Measurements from ENCODE around the gene SAMD9L. TPM values are rescaled to one million over a fixed set of nuclear protein-coding genes. Genes with fewer than 3 reads are reported as not detected.

SAMD9L gene
- total and polyA plus RNA-seq, 4 donors = 2.2 to 5.2 (median 3.8) TPM

DNA sequence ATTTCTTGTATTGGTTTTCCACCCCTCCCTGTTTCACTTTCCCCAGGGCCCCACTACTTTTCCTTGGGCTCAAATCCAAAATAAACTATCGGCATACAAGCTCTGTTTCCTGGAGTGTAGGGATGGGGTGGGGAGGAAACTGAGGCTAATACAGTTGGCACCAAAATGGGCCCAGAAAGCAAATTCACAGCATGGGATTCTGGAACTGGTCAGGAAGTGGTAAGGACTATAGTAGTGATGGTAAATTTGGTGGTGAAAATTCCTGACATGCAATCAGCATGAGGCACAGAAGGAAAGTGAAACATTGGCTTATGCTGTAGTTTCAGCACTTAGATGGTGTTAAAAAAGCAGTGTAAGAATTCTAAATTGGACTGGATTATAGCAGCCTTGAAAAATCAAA lies 8.7 kb upstream of the SAMD9L start:
- H3K36me3 ChIP-seq (ENCODE audit: control insufficient read depth in 4 of 4, insufficient read depth in 3 of 4, low read depth in 1 of 4, low read length in 3 of 4) = no peaks in the 10 kb centered on the region
- H3K9ac ChIP-seq (ENCODE audit: low read depth in 1 of 2, low read length in 2 of 2) = no peak overlapping the region
- peaks cover 0 to 1% (median 0%) of the 10 kb centered on the region in 4 donors for H3K9me3 ChIP-seq (ENCODE audit: control insufficient read depth in 4 of 4, low read length in 3 of 4)
- 65% methylated on average over 1 of the region's 1 CpG for WGBS
- H3K4me1 ChIP-seq (ENCODE audit: control insufficient read depth in 4 of 4, insufficient read depth in 4 of 4, low read length in 3 of 4) = no peaks in the 10 kb centered on the region
- no peak overlapping the region for H3K4me3 ChIP-seq (ENCODE audit: low read depth in 1 of 3, low read length in 3 of 3)
- H3K27me3 ChIP-seq (ENCODE audit: control insufficient read depth in 4 of 4, insufficient read depth in 4 of 4, low read length in 3 of 4) = peaks cover 0 to 3% (median 0%) of the 10 kb centered on the region in 4 donors
- H3K27ac ChIP-seq (ENCODE audit: low read depth in 1 of 2, low read length in 2 of 2) = no peak overlapping the region
- TF ChIP-seq, protein P1, sequence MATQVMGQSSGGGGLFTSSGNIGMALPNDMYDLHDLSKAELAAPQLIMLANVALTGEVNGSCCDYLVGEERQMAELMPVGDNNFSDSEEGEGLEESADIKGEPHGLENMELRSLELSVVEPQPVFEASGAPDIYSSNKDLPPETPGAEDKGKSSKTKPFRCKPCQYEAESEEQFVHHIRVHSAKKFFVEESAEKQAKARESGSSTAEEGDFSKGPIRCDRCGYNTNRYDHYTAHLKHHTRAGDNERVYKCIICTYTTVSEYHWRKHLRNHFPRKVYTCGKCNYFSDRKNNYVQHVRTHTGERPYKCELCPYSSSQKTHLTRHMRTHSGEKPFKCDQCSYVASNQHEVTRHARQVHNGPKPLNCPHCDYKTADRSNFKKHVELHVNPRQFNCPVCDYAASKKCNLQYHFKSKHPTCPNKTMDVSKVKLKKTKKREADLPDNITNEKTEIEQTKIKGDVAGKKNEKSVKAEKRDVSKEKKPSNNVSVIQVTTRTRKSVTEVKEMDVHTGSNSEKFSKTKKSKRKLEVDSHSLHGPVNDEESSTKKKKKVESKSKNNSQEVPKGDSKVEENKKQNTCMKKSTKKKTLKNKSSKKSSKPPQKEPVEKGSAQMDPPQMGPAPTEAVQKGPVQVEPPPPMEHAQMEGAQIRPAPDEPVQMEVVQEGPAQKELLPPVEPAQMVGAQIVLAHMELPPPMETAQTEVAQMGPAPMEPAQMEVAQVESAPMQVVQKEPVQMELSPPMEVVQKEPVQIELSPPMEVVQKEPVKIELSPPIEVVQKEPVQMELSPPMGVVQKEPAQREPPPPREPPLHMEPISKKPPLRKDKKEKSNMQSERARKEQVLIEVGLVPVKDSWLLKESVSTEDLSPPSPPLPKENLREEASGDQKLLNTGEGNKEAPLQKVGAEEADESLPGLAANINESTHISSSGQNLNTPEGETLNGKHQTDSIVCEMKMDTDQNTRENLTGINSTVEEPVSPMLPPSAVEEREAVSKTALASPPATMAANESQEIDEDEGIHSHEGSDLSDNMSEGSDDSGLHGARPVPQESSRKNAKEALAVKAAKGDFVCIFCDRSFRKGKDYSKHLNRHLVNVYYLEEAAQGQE (IDR thresholded peaks at IDR 0.05) = no peak
- TF ChIP-seq, protein P2, sequence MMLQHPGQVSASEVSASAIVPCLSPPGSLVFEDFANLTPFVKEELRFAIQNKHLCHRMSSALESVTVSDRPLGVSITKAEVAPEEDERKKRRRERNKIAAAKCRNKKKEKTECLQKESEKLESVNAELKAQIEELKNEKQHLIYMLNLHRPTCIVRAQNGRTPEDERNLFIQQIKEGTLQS (IDR thresholded peaks at IDR 0.05) = no peak
- TF ChIP-seq GABPA (IDR thresholded peaks at IDR 0.05 in 1 of 2, conservative IDR thresholded peaks at IDR 0.05 in 1 of 2) (no peak), YY1 (IDR thresholded peaks at IDR 0.05) (no peak), FOXA1 (IDR thresholded peaks at IDR 0.05) (no peak), RAD21 (IDR thresholded peaks at IDR 0.05) (no peak), HNF4G (IDR thresholded peaks at IDR 0.05) (no peak), SP1 (IDR thresholded peaks at IDR 0.05) (no peak), TAF1 (conservative IDR thresholded peaks at IDR 0.05) (no peak), JUND (IDR thresholded peaks at IDR 0.05) (no peak), HNF4A (conservative IDR thresholded peaks at IDR 0.05) (no peak), NR2F2 (IDR thresholded peaks at IDR 0.05) (no peak)
- TF ChIP-seq, protein P3, sequence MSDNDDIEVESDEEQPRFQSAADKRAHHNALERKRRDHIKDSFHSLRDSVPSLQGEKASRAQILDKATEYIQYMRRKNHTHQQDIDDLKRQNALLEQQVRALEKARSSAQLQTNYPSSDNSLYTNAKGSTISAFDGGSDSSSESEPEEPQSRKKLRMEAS (IDR thresholded peaks at IDR 0.05) = no peak
- TF ChIP-seq, protein P4, sequence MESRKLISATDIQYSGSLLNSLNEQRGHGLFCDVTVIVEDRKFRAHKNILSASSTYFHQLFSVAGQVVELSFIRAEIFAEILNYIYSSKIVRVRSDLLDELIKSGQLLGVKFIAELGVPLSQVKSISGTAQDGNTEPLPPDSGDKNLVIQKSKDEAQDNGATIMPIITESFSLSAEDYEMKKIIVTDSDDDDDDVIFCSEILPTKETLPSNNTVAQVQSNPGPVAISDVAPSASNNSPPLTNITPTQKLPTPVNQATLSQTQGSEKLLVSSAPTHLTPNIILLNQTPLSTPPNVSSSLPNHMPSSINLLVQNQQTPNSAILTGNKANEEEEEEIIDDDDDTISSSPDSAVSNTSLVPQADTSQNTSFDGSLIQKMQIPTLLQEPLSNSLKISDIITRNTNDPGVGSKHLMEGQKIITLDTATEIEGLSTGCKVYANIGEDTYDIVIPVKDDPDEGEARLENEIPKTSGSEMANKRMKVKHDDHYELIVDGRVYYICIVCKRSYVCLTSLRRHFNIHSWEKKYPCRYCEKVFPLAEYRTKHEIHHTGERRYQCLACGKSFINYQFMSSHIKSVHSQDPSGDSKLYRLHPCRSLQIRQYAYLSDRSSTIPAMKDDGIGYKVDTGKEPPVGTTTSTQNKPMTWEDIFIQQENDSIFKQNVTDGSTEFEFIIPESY (IDR thresholded peaks at IDR 0.05) = no peak
- no peak for DNase-seq (ENCODE audit: low spot score)

DNA sequence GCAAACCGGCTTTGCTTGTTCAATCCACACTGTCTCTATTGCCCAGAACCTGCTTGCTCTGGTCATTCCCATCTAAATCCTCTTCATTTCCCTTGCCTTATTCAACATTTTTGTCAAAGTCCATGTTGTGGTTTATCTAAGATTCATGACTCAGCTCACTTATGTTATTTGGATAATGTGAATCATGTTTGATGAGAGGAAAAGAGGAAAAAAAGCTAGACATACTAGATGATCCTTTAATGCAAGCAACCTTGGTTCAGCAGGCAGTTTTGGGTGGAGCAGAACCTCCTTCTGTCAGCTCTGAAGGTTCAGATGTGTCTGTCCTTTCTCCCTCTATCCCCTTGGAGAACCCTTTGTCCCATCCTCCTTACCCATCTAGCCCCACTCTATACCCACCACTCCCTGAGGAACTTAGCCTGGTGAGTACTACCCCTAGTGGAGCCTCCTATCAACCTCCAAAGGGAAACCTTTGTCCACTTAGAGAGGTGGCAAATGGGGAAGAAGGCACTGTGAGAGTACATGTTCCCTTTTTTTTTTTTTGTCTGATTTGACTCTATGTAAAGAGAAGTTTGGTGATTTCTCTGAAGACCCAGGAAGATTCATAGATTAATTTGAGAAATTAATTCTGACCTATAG lies 2.1 kb upstream of the SAMD9L start:
- no peak for DNase-seq (ENCODE audit: low spot score)
- 91% methylated on average over 1 of the region's 1 CpG for WGBS
- no peak overlapping the region for H3K27ac ChIP-seq (ENCODE audit: low read depth in 1 of 2, low read length in 2 of 2)

More for the DNA sequence above, 2.1 kb upstream of the SAMD9L start:
- Histone ChIP-seq H3K9me3 (ENCODE audit: control insufficient read depth in 4 of 4, low read length in 3 of 4) (no peaks in the 10 kb centered on the region), H3K27me3 (ENCODE audit: control insufficient read depth in 4 of 4, insufficient read depth in 4 of 4, low read length in 3 of 4) (no peaks in the 10 kb centered on the region), H3K4me3 (ENCODE audit: low read depth in 1 of 3, low read length in 3 of 3) (no peak overlapping the region), H3K4me1 (ENCODE audit: control insufficient read depth in 4 of 4, insufficient read depth in 4 of 4, low read length in 3 of 4) (peaks cover 0 to 2% (median 0%) of the 10 kb centered on the region in 4 donors), H3K36me3 (ENCODE audit: control insufficient read depth in 4 of 4, insufficient read depth in 3 of 4, low read depth in 1 of 4, low read length in 3 of 4) (no peaks in the 10 kb centered on the region), H3K9ac (ENCODE audit: low read depth in 1 of 2, low read length in 2 of 2) (no peak overlapping the region)
- TF ChIP-seq JUND (IDR thresholded peaks at IDR 0.05) (no peak), TAF1 (conservative IDR thresholded peaks at IDR 0.05) (no peak), YY1 (IDR thresholded peaks at IDR 0.05) (no peak), NR2F2 (IDR thresholded peaks at IDR 0.05) (no peak), RAD21 (IDR thresholded peaks at IDR 0.05) (no peak), HNF4G (IDR thresholded peaks at IDR 0.05) (no peak), RXRA (IDR thresholded peaks at IDR 0.05) (no peak), SP1 (IDR thresholded peaks at IDR 0.05) (no peak), EGR1 (IDR thresholded peaks at IDR 0.05; ENCODE audit: low read depth in 2 of 2) (no peak)
- TF ChIP-seq, protein P2 (IDR thresholded peaks at IDR 0.05) = no peak
- TF ChIP-seq, protein P5, sequence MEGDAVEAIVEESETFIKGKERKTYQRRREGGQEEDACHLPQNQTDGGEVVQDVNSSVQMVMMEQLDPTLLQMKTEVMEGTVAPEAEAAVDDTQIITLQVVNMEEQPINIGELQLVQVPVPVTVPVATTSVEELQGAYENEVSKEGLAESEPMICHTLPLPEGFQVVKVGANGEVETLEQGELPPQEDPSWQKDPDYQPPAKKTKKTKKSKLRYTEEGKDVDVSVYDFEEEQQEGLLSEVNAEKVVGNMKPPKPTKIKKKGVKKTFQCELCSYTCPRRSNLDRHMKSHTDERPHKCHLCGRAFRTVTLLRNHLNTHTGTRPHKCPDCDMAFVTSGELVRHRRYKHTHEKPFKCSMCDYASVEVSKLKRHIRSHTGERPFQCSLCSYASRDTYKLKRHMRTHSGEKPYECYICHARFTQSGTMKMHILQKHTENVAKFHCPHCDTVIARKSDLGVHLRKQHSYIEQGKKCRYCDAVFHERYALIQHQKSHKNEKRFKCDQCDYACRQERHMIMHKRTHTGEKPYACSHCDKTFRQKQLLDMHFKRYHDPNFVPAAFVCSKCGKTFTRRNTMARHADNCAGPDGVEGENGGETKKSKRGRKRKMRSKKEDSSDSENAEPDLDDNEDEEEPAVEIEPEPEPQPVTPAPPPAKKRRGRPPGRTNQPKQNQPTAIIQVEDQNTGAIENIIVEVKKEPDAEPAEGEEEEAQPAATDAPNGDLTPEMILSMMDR (IDR thresholded peaks at IDR 0.05; ENCODE audit: low read depth, low read length, missing input control) = no peak
- TF ChIP-seq, protein P4 (IDR thresholded peaks at IDR 0.05) = no peak
- TF ChIP-seq, protein P3 (IDR thresholded peaks at IDR 0.05) = no peak
